ENCODE measurements around the gene ARID3A.
"Not testable (repeated sequence)": the region's sequence is repeated elsewhere in the genome, so short reads cannot be mapped to it uniquely, and the experiment has no call there.

Gene ARID3A

GRCh38 chr19:1018932-1019615, 93.2 kb downstream of the ARID3A start:
- H3K4me3 ChIP-seq (ENCODE audit: low read length), result peak overlapping the region; percentile 88; the same call in 1 of the 2 replicates
- TF ChIP-seq ZNF274 (IDR thresholded peaks at IDR 0.05; ENCODE audit: low read depth, low read length), result no peak

GRCh38 chr19:1019616-1019961, 93.8 kb downstream of the ARID3A start:
- H3K4me3 ChIP-seq (ENCODE audit: low read length), result peak overlapping the region; percentile 88
- no peak for TF ChIP-seq ZNF274 (IDR thresholded peaks at IDR 0.05; ENCODE audit: low read depth, low read length)

- TF ChIP-seq ZNF274 (IDR thresholded peaks at IDR 0.05; ENCODE audit: low read depth, low read length), result no peak
Measured at GRCh38 chr19:1019980-1020867, 94.4 kb downstream of the ARID3A start.

GRCh38 chr19:1020868-1021425, 95.1 kb downstream of the ARID3A start, which contains the start of gene TMEM259:
Gene TMEM259 (minus strand): TSS chr19:1021123. CDS start chr19:1020996, 127 bp downstream.
- H3K4me3 ChIP-seq (ENCODE audit: low read length), result peak within 1 kb of the TSS; percentile 88
- no peak for TF ChIP-seq ZNF274 (IDR thresholded peaks at IDR 0.05; ENCODE audit: low read depth, low read length)

More at GRCh38 chr19:1019980-1020867, 94.4 kb downstream of the ARID3A start:
- H3K4me3 ChIP-seq (ENCODE audit: low read length), result peak overlapping the region; percentile 88

- not testable (repeated sequence) for H3K4me3 ChIP-seq (ENCODE audit: low read length)
Measured at GRCh38 chr19:1023883-1024188, 98.0 kb downstream of the ARID3A start.

- not testable (repeated sequence) for H3K4me3 ChIP-seq (ENCODE audit: low read length)
Measured at GRCh38 chr19:1025080-1025479, 99.2 kb downstream of the ARID3A start.
